HCT116 (cell line): ENCODE data around the gene TSC22D4. TPM values are rescaled to one million over a fixed set of nuclear protein-coding genes. Genes with fewer than 3 reads are reported as not detected.

Experiments
- ATAC-seq: fragments of 200-7000 bp; cut with Tn5 transposase; 2 replicates; pipeline ENCODE4 v1.9.1; 2020; ENCODE audit warnings: mild to moderate bottlenecking, moderate library complexity
- BruUV-seq: library from RNA; stranded (reverse); fragments of 400-500 nt; replicated peaks from 2 replicates; lab custom pipeline; 2021; lab: Mats Ljungman, UMichigan
- CTCF ChIA-PET: fragments of 300-600 bp; sonication (Branson Sonifier 250); formaldehyde crosslinking; loops from one replicate; lab custom pipeline; 2021; ENCODE audit warnings: antibody characterized with exemption; lab: Charles Lee
- POLR2A ChIA-PET: fragments of 300-600, 350-600 bp; sonication (Branson Sonifier 250); formaldehyde crosslinking; loops from one replicate; lab custom pipeline; 2021; ENCODE audit warnings: antibody characterized with exemption; lab: Charles Lee
- RAD21 ChIA-PET, 2 experiments: fragments of 300-600 bp; sonication (Branson Sonifier 250); formaldehyde crosslinking; loops; one replicate each; lab custom pipeline; 2023; ENCODE audit warnings: low total read pairs in 2 of 2; ENCODE audit not compliant: uncharacterized antibody in 2 of 2, unreplicated experiment in 2 of 2, low non-redundant PET in 1 of 2; lab: Charles Lee
- DNase-seq: peaks from one replicate; pipeline ENCODE4 v3.0.0-alpha.2; 2010; ENCODE audit warnings: low read depth, low spot score
- H2AFZ ChIP-seq: fragments of 200-600 bp; shearing (Covaris generic), sonication (generic); 2 replicates; pipeline ENCODE4 v1.6.1; 2017; ENCODE audit warnings: low read depth, mixed run types, mixed read lengths, antibody characterized with exemption, low read length; ENCODE audit not compliant: poor library complexity, severe bottlenecking
- H3K27ac ChIP-seq: 2 replicates; pipeline ENCODE4 v1.5.1; 2012; ENCODE audit warnings: low read depth, low read length
- H3K27me3 ChIP-seq: fragments of 200-600 bp; sonication (generic); 2 replicates; pipeline ENCODE4 v1.6.1; 2016; ENCODE audit warnings: mixed run types, low read length, mixed read lengths; ENCODE audit not compliant: insufficient read depth
- H3K36me3 ChIP-seq, 2 experiments: fragments of 200-500 bp in 1 of 2; fragments of 200-600 bp in 1 of 2; sonication (Bioruptor generic) in 1 of 2; sonication (generic) in 1 of 2; 2 replicates each; pipeline versions ENCODE4 v1.5.1 to v1.6.1; 2014 to 2016; ENCODE audit warnings: low read length in 2 of 2, inconsistent platforms in 1 of 2, mixed read lengths in 1 of 2, mixed run types in 1 of 2; ENCODE audit not compliant: insufficient read depth in 2 of 2, control insufficient read depth in 1 of 2
- H3K4me1 ChIP-seq, 2 experiments: fragments of 200-600 bp in 1 of 2; sonication (generic) in 1 of 2; 2 replicates each; pipeline versions ENCODE4 v1.5.1 to v1.6.1; 2012 to 2017; ENCODE audit warnings: low read length in 2 of 2, inconsistent platforms in 1 of 2, mild to moderate bottlenecking in 1 of 2, mixed read lengths in 1 of 2, mixed run types in 1 of 2, moderate library complexity in 1 of 2; ENCODE audit not compliant: insufficient read depth in 2 of 2, control insufficient read depth in 1 of 2
- H3K4me2 ChIP-seq: fragments of 200-600 bp; sonication (generic); 2 replicates; pipeline ENCODE4 v1.6.1; 2017; ENCODE audit warnings: mixed run types, low read length, mixed read lengths
- H3K4me3 ChIP-seq, 2 experiments: fragments of 200-600 bp in 1 of 2; sonication (generic) in 1 of 2; replicated peaks in 1 of 2; 2 replicates each; pipeline ENCODE4 v1.5.1; 2011 to 2016; ENCODE audit warnings: low read length in 2 of 2, control low read depth in 1 of 2, low read depth in 1 of 2, mild to moderate bottlenecking in 1 of 2, mixed read lengths in 1 of 2, mixed run types in 1 of 2
- H3K79me2 ChIP-seq: fragments of 200-600 bp; sonication (generic); 2 replicates; pipeline ENCODE4 v1.6.1; 2017; ENCODE audit warnings: mild to moderate bottlenecking, mixed run types, low read length, moderate library complexity, mixed read lengths; ENCODE audit not compliant: insufficient read depth
- H3K9ac ChIP-seq: fragments of 200-600 bp; sonication (generic); 2 replicates; pipeline ENCODE4 v1.6.1; 2016; ENCODE audit warnings: low read length, mixed read lengths
- H3K9me2 ChIP-seq: fragments of 200-600 bp; sonication (generic), shearing (Covaris generic); 2 replicates; pipeline ENCODE4 v1.6.1; 2017; ENCODE audit warnings: mixed run types, mild to moderate bottlenecking, moderate library complexity; ENCODE audit not compliant: insufficient read depth
- H3K9me3 ChIP-seq, 2 experiments: fragments of 200-500 bp in 1 of 2; fragments of 200-600 bp in 1 of 2; sonication (Bioruptor generic) in 1 of 2; sonication (generic) in 1 of 2; 2 replicates each; pipeline ENCODE4 v1.6.1; 2014 to 2017; ENCODE audit warnings: low read length in 2 of 2, mixed read lengths in 2 of 2, inconsistent platforms in 1 of 2, low read depth in 1 of 2, mild to moderate bottlenecking in 1 of 2, mixed run types in 1 of 2, moderate library complexity in 1 of 2; ENCODE audit not compliant: control insufficient read depth in 1 of 2, insufficient read depth in 1 of 2
- H4K20me1 ChIP-seq: fragments of 200-600 bp; sonication (generic), shearing (Covaris generic); 2 replicates; pipeline ENCODE4 v1.6.1; 2017; ENCODE audit warnings: mixed run types, mild to moderate bottlenecking, moderate library complexity; ENCODE audit not compliant: insufficient read depth
- CBX3 ChIP-seq: IDR thresholded peaks from 2 replicates; pipeline ENCODE4 v1.6.1; 2012; ENCODE audit warnings: low read depth
- CEBPB ChIP-seq: IDR thresholded peaks from 2 replicates; pipeline ENCODE4 v1.6.1; 2012; ENCODE audit warnings: low read depth
- EZH2 ChIP-seq: fragments of 200-600 bp; sonication (generic); IDR thresholded peaks from 2 replicates; pipeline ENCODE4 v1.6.1; 2017; ENCODE audit warnings: antibody characterized with exemption, mixed run types
- FOSL1 ChIP-seq: IDR thresholded peaks from 2 replicates; pipeline ENCODE4 v1.6.1; 2012; ENCODE audit warnings: low read depth
- JUND ChIP-seq: IDR thresholded peaks from 2 replicates; pipeline ENCODE4 v1.6.1; 2012
- RAD21 ChIP-seq: IDR thresholded peaks from 2 replicates; pipeline ENCODE4 v1.6.1; 2012; ENCODE audit warnings: low read depth, mild to moderate bottlenecking
- TCF7L2 ChIP-seq: IDR thresholded peaks from 2 replicates; pipeline ENCODE4 v1.7.0; 2011; ENCODE audit warnings: borderline replicate concordance, inconsistent platforms; ENCODE audit not compliant: insufficient read depth, insufficient read length; ENCODE audit errors: extremely low read depth
- ZBTB33 ChIP-seq: IDR thresholded peaks from 2 replicates; pipeline ENCODE4 v1.6.1; 2011; ENCODE audit warnings: mild to moderate bottlenecking, low read length, moderate library complexity; ENCODE audit not compliant: insufficient replicate concordance; ENCODE audit errors: extremely low read depth
- intact Hi-C: fragments of 100-400 bp; cut with micrococcal nuclease; formaldehyde crosslinking; loops from 2 replicates; pipeline ENCODE4 v1.10.0; 2022
- total RNA-seq: library from RNA; stranded (reverse); gene quantifications from one replicate; pipeline ENCODE4 v1.2.1, GENCODE V29; 2021; ENCODE audit not compliant: unreplicated experiment
- TF ChIP-seq, protein P1 (sequence below): IDR thresholded peaks from 2 replicates; pipeline ENCODE4 v1.6.1; 2012
- TF ChIP-seq, protein P2 (sequence below), 3 experiments: fragments of 200-600 bp in 1 of 3; sonication (generic) in 1 of 3; IDR thresholded peaks in 2 of 3; conservative IDR thresholded peaks in 1 of 3; 2 replicates each; pipeline ENCODE4 v1.5.1; 2012 to 2017; ENCODE audit warnings: low read depth in 2 of 3, low read length in 2 of 3, antibody characterized with exemption in 1 of 3, borderline replicate concordance in 1 of 3, control low read depth in 1 of 3, mild to moderate bottlenecking in 1 of 3, mixed read lengths in 1 of 3, mixed run types in 1 of 3, moderate library complexity in 1 of 3; ENCODE audit not compliant: insufficient read depth in 1 of 3

TSC22D4 gene
- total RNA-seq, 1 experiment from 2014 or later = 36.9 TPM

DNA sequence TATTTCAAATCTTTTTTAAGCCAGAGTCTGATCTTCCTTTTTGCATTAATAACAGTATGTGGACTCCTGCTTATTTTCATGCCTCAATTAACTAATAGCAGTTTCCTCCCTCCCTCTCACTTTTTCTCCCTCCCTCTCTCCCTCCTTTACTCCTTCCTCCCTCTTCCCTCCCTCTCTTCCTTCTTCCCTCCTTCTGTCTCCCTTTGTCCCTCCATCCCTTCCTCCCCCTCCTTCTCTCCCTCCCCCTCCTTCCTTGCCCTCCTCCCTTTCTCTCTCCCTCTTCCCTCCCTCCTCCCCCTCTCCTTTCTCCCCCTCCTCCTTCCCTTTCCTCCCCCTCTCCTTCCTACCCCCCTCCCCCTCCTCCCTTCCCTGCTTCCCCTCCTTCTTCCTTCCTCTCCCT, 52.5 kb downstream of the TSC22D4 start:
- Histone ChIP-seq H3K4me3 (no peak overlapping the region), H3K4me1 (peaks cover 0 to 33% of the 10 kb centered on the region in 2 experiments), H2AFZ (no peak overlapping the region), H3K27ac (no peak overlapping the region), H3K36me3 (peaks cover 0 to 9% of the 10 kb centered on the region in 2 experiments; a peak in 1 of 4 replicates), H3K9ac (no peak overlapping the region), H3K27me3 (no peaks in the 10 kb centered on the region), H3K4me2 (no peak overlapping the region), H3K9me2 (no peaks in the 10 kb centered on the region), H3K9me3 (no peaks in the 10 kb centered on the region), H4K20me1 (no peaks in the 10 kb centered on the region), H3K79me2 (peaks cover 20% of the 10 kb centered on the region)
- intact Hi-C loops = no loop called here
- ChIA-PET CTCF (no interaction called here), RAD21 (no interaction called here), POLR2A (no interaction called here)
- BruUV-seq = no TSS peak
- no peak for TF ChIP-seq ZBTB33
- no peak for TF ChIP-seq TCF7L2
- TF ChIP-seq CBX3 = no peak
- TF ChIP-seq FOSL1 = no peak
- no peak for DNase-seq
- no peak for ATAC-seq

DNA sequence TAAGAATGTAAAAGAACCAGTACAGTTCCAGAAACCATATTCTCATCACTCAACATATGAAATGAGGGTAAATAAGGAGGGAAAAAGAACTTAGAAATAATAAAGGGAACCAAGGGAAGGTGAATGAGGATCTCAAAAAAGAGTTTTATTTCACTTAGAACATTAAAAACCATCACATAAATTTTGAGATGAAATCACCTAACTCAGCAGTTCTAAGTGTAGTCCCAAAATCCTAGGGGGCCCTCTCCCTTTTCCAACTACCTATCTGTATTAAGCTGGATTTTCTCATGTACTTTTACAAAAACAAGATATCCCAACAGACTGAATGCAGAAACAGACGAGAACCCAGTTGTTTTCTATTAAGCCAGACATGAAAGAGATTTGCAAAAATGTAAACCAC, 53.7 kb downstream of the TSC22D4 start:
- BruUV-seq = no TSS peak
- TF ChIP-seq, protein P1, sequence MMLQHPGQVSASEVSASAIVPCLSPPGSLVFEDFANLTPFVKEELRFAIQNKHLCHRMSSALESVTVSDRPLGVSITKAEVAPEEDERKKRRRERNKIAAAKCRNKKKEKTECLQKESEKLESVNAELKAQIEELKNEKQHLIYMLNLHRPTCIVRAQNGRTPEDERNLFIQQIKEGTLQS = no peak
- no peak for TF ChIP-seq EZH2
- TF ChIP-seq, protein P2, sequence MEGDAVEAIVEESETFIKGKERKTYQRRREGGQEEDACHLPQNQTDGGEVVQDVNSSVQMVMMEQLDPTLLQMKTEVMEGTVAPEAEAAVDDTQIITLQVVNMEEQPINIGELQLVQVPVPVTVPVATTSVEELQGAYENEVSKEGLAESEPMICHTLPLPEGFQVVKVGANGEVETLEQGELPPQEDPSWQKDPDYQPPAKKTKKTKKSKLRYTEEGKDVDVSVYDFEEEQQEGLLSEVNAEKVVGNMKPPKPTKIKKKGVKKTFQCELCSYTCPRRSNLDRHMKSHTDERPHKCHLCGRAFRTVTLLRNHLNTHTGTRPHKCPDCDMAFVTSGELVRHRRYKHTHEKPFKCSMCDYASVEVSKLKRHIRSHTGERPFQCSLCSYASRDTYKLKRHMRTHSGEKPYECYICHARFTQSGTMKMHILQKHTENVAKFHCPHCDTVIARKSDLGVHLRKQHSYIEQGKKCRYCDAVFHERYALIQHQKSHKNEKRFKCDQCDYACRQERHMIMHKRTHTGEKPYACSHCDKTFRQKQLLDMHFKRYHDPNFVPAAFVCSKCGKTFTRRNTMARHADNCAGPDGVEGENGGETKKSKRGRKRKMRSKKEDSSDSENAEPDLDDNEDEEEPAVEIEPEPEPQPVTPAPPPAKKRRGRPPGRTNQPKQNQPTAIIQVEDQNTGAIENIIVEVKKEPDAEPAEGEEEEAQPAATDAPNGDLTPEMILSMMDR (IDR thresholded peaks at IDR 0.05 in 2 of 3, conservative IDR thresholded peaks at IDR 0.05 in 1 of 3; ENCODE audit: borderline replicate concordance in 1 of 3, insufficient read depth in 1 of 3, low read depth in 2 of 3, low read length in 2 of 3) = no peak
- TF ChIP-seq RAD21 = no peak
- no peak for TF ChIP-seq CEBPB
- TF ChIP-seq JUND = no peak
- TF ChIP-seq TCF7L2 = no peak
- Histone ChIP-seq H3K9me2 (no peaks in the 10 kb centered on the region), H3K9ac (no peak overlapping the region), H4K20me1 (no peaks in the 10 kb centered on the region), H3K79me2 (peaks cover 8% of the 10 kb centered on the region), H3K4me2 (no peak overlapping the region), H3K36me3 (no peaks in the 10 kb centered on the region), H3K9me3 (no peaks in the 10 kb centered on the region), H3K27ac (no peak overlapping the region), H2AFZ (no peak overlapping the region), H3K4me1 (peaks cover 0 to 22% of the 10 kb centered on the region in 2 experiments; a peak in 2 of 4 replicates), H3K4me3 (no peak overlapping the region), H3K27me3 (no peaks in the 10 kb centered on the region)
- ChIA-PET POLR2A (no interaction called here), RAD21 (no interaction called here), CTCF (no interaction called here)
- ATAC-seq (no peak), DNase-seq (no peak)
- intact Hi-C loops = no loop called here
